SK-MEL-5 (cell line): ENCODE measurements around the gene KLHDC8A. TPM values are rescaled to one million over a fixed set of nuclear protein-coding genes. Genes with fewer than 3 reads are reported as not detected.
A peak's percentile ranks its signal among the peaks of the same experiment; 100 is the strongest.
"Not testable (repeated sequence)": the region's sequence is repeated elsewhere in the genome, so short reads cannot be mapped to it uniquely, and the experiment has no call there.

Experiments
- DNase-seq: peaks from one replicate; pipeline ENCODE4 v3.0.0-alpha.2; 2016; ENCODE audit warnings: low read depth, low spot score
- in situ Hi-C: cut with HindIII; loops from 2 replicates; pipeline ENCODE4 v1.10.0; 2016; ENCODE audit warnings: low sequenced_read_pairs, high pct_unique_total_duplicates, low pct_unique_long_range_greater_than_20kb
- total RNA-seq: library from RNA; depleted of rRNA; stranded (reverse); fragments of >200 nt; shearing (Covaris generic); gene quantifications from 2 replicates; pipeline ENCODE4 v1.2.3, GENCODE V29; 2014

The KLHDC8A gene
- total RNA-seq, 1 experiment from 2014 or later, result 0.85 TPM

DNA sequence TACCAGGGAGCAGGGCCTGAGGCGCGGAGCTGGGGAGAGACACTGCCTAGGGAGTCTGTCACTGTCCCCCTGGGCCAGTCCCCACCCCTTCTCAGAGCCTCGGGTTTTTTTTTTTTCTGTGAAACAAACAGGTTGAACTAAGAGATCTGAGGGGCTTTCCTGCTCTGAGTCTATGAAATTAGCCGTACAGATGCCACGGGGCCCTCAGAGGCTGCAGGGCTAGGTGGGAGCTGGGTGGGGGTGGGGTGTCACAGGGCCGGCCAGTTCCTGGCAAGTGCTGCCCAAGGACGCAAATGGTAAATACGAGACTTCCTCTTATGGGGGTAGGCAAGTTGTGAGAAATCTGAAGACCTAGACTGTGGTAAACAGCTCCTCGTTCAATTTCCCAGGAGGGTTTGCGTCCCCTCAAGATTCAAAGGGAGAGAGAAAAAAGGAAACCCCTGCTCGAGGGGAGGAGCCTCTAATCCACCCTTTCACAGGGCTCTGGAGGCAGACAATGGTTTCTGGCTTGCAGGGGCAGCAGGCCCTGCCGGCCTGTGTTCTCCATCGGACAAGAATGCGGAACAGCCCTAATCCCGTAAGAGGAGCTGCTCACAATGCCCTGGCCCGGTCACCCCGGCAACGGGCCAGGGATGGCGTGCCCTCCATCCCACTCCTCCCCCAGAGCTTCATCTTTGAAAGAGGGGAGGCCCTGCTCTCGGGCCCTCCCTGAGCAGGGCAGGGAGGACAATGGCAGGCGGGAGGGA is 43.0 kb downstream of the KLHDC8A start:
- DNase-seq, result no peak
- in situ Hi-C loops, result no loop called here

DNA sequence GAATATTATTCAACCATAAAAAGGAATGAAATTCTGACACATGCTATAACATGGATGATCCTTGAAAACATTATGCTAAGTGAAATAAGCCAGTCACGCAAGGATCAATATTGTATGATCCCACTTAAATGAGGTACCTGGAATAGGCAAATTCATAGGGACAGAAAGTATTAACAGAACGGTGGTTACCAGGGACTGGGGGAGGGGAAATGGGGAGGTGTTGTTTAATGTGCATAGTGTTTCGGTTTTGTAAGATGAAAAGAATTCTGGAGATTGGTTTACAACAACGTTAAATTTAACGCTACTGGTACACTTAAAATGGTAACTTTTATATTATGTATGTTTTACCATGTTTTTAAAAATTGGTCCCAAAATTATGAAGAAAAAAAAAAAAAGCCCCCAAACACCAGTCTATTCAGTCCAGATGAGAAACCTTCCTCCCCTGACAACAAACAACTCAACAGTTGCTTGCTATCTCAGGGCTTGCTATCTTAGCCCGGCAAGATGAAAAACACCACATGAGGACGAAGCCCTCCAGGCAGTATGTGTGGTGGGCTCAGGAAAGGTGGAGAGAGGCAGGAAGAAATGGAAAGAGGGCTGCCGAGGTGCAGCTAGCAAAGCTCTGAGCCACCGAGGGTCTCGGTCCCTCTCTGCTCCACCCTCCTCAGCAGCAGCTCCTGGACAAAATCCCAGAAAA is 43.7 kb downstream of the KLHDC8A start:
- no peak for DNase-seq
- in situ Hi-C loops, result no loop called here

DNA sequence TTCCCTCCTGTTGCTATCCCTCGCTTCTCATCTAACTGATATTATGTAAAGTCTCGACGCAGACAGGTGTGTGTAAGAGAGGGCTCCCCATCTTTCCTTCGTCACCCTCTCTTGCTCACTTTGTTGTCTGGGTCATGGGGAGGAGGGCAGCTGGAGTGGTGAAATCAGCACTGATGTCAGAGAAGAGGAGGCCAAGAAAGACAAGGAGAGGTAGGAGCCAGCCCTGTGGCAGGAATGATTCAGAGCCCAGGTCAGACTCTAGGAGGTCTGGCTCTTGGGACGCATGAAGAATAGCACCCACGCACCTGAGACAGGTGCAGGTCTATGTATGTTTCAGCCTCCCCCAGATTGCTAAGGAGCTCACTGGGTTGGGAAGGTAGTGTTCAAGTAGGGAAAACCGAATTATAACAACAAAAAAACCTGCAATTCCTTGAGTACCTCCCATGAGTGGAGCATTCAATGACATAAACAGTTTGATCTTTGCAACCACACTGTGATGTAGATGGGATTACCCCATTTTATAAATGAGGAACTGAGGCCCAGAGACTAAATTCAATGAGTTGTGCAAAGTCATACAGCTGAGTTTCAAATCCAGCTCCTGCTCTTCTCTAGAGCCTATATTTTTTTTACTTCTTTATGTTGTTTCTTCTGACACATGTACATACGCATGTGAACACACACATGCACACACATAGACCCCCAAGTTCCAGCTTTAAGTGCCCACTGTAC is 45.6 kb downstream of the KLHDC8A start:
- no peak for DNase-seq
- in situ Hi-C loops, result no loop called here

DNA sequence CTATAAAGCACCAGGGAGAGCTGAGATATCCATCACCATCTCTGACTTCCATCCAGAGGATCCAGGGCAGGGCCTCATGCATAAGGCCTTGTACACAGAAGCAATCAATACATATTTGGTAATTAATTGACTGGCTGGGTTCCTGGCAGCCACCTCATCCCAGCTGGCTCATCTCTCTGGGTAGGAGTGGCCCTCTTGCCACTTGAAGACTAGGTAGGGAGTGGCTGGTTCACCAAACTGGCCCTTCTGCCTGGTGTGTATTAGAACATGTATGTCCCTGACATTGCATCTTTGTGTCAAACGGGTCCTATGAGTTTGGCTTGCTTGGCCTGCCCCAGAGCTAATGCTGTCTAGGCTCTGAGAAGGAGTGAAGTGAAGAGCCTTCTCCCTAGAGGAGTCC is 47.0 kb downstream of the KLHDC8A start:
- in situ Hi-C loops, result no loop called here
- no peak for DNase-seq

DNA sequence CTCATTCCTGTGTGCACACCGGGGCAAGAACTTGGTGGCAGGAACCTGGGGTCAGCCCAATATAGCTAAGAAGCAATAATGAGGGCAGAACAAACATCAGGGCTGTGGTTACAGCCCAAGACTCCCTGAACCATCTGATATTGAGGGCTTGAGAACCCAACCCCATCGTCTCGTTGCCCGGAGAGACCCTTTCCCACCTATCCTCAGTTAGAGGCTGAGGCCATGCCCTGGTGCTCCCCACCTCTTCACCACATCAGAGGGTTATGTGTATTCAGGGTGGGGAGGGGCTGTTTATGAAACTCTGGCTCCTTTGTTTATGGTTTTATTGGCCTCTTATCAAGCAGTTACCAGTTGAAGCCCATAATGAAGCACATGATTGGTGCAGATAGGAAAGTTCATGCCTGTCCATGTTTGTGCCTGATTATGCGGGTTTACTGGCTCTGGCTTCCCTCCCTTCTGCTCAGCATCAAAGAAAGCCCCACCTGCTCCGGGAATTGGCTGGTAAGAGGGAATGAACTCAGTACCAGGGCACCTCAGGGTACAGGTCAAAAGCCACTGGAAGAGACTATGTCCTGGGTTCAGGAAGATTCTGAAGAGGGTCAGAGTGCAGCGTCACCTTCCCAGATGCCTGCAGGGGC is 49.7 kb downstream of the KLHDC8A start:
- no peak for DNase-seq
- in situ Hi-C loops, result no loop called here

DNA sequence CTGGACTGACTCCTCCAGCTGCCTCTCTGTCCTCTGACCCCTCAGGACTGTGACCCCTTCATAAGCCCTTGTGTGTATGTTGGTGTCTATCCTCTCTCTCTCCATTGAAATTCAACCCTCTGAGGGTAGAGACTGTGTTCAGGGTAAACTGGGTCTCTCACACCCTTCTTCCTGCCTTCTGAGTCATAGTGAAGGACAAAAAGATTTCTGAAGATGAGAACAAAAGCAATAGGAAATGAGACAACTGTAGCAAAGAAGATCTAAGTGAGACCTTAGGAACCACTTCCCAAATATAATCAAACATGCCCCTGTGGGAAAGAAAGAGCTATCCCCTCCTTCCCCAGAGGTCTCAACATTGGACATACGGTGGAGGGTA is 52.0 kb downstream of the KLHDC8A start:
- in situ Hi-C loops, result no loop called here

DNA sequence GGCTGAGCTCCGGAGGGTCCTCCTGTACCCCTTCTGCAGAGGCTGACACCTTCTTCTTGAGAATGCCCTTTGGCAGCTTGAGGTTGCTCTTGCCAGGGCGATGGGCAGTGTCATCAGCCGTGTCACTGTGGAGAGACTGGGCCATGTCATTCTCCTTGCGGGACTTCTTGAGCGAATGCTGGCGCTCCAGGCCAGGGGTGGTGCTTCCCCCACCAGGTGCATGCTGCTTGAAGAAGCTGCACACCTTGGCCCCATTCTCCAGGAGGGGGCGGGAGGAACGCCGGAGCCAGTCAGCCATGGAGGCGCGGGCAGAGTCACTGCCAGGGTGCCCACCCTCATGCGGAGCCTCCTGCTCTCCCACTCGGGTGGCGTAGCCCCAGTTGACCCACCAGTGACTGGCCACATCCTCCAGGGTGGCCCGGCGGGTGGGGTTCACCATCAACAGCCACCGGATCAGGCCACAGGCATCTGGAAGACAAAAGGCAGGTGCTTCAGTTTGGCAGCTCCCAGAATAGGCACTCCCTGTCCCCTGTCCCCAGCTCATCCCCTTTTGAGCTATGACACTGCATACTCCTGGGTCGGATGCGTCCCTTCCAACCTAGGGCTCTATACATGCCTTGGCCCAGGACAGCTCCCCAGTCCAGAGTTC is 52.6 kb downstream of the KLHDC8A start:
- in situ Hi-C loops, result no loop called here
- DNase-seq, result no peak

More for the DNA sequence above, 52.0 kb downstream of the KLHDC8A start:
- no peak for DNase-seq

DNA sequence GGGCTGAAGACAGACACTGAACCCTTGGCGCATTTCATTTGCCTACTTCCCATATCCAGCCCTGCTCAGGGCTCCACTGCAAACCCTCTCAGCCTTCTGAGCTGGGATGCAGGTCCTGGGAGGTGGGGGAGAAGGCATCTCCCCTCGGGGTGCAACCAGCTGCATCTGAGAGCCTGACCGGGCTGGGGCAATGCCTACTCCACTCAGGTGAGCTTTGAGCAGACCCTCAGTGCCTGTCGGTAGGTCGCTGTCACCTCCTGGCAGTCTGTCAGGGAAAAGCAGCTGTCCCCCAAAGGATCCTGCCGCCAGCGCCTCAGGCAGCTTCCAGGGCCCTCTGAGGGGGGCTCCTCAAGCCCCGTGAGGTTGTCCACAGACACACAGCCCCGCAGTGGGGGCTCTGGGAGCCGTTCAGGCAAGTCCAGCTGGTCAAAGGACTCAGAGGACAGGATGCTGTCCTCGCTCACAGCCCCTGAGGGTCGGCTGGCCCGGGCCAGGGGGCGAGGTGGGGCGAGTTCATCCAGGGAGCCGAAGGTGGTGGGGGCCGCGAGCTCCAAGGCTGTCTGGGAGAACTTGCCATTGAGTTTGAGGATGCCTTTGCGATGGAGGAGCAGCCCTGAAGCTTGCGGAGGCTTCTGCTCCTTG is 53.4 kb downstream of the KLHDC8A start:
- DNase-seq, result no peak
- in situ Hi-C loops, result no loop called here

DNA sequence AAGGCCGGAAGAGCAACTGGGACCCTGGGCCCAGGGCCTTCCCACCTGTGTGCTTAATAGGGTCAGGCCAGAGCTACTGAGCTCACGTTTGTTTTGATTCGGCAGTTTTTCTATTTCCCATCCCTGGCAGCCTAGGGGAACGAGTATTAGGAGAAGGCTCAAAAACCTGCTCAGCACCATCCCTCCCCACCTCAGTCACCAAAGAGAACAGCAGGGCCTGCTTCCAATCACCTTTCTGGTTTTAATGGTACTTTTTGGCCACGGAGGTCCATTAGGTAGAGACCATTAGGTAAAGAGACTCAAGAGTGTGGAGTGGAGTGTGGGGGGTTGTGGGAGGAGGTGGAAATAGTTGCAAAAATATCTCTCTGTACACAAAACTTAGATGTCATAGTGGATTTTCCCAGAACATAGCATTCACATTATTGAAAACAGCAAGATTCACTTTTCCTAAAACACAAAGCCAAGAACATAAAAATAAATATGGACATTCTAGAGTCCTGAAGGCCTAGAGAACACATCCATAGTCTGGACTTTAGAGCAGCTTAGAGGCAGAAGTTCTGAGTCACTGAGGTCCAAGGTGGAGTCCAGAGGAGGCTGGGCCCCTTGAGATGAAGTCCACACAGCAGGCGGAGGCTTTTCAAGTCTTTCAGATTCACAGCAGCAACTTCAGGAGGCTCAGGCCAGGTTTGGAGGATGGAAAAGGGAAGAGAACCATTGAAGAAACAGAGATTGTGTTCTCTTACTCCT is 54.7 kb downstream of the KLHDC8A start:
- no peak for DNase-seq
- in situ Hi-C loops, result no loop called here

DNA sequence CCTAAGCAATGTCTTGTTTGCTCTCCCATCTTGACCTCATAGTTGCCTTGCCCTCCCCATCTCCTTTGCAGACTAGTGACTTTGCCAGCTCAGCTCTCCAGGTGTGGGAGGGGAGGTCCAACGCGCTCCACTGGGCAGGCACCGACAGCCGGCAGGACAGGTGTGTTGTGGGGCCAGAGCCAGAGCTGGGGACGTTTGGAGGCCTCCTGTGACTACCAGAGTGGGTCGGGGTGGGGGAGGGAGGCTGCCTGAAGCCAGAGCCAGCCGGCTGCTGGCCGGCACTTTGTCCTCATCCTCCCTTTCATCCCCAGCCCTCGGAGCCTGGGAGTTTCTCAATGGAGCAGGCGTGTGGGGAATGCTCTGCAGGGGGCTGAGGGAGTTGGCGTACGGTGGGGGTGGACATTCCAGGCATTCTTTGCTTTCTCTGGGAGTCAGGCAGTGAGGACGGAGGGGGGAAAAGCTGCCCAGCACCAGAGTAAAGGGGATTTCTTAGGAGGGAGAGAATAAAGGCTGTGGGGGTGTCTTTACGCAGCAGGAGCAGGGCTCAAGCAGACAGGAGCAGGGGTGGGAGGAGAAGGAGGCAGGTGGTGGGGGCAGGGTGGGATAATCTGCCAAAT is 55.4 kb downstream of the KLHDC8A start:
- in situ Hi-C loops, result no loop called here
- no peak for DNase-seq

DNA sequence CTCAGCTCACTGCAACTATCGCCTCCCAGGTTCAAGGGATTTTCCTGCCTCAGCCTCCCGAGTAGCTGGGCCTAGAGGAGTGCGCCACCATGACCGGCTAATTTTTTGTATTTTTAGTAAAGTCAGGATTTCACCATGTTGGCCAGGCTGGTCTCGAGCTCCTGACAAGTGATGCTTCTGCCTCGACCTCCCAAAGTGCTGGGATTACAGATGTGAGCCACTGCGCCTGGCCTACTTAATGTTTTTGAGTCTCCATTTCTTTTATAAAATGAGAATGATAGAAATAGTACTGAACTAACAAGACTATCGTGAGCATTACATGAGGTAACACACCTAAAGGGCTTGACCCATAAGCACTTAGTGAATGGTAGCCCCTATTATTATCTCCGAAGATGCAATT is 56.6 kb downstream of the KLHDC8A start:
- DNase-seq, result no peak
- in situ Hi-C loops, result no loop called here

DNA sequence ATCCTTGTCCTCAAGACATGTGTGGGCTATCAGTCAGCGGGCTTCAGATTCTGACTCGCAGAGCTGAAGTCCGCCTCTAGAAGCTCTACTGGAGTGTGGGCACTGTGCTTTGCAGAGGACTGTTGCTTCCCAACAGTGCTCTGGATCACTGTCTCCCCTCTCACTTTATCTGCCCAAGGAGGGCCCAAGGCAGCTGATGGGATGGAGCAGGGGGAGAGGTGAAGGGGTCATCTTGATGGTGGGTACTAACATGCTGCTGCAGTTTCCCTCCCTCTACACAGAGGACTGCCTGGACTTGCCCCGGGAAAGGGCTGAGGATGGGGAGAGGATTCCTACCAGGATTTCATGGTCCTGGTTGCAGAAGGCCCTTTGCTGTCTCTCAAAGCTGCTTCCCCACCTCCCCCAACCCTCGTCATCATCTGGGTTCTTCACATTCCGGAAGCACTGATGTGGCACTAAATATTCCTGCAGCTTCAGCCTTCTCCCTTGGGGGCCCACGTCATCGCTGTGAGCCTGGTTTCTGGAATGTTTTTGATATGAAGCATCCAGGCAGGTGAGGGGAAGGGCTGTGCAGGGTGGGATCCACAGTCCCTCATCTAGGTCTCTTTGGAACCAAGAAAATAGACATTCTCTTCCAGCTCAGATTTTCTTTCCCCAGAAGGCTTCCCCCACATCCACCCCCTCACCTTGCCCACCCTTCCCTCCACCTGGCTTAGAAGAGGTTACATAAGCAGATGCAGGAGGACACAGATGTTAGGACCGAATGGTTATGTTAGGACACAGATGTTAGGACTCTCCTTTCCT is 58.3 kb downstream of the KLHDC8A start:
- in situ Hi-C loops, result no loop called here
- DNase-seq, result peak; percentile 32

DNA sequence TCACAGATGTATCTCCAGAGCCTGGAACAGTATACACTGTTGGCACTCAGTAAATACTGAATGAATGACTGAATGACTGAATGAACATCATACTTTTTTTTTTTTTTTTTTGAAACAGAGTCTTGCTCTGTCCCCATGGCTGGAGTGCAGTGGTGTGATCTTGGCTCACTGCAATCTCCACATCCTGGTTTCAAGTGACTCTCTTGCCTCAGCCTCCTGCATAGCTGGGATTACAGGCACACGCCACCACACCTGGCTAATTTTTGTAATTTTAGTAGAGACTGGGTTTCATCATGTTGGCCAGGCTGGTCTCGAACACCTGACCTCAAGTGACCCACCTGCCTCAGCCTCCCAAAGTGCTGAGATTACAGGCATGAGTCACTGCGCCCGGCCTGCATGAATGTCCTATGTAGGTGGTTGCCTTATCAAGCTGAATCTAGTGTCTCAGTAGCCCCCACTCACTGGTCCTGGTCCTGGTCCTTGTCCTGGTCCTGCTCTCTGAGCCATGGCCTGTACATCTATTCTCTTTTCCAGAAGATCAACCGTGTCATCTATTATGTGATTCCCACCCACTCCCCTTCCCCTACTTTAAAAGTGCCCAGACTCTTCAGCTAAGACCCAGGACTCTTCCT is 59.1 kb downstream of the KLHDC8A start:
- DNase-seq, in situ Hi-C loops: not testable (repeated sequence)

DNA sequence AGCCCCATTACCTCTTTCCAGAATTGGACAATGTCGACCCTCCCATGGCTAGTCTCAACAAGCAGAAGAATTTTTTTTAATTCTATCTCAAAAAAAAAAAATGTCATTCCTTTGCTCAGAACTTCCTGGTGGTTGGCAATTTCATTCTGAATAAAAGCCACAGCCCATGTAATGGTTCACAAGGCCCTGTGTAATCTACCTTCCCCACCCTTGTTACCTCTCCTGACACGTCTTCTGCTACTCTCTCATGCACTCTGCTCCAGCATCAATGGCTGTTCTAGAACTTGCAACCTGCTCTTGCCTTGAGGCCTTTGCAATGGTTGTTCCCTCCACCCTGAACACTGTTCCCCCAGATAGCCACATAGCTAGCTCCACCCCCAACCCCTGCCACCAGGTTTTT is 60.6 kb downstream of the KLHDC8A start:
- in situ Hi-C loops, result no loop called here

DNA sequence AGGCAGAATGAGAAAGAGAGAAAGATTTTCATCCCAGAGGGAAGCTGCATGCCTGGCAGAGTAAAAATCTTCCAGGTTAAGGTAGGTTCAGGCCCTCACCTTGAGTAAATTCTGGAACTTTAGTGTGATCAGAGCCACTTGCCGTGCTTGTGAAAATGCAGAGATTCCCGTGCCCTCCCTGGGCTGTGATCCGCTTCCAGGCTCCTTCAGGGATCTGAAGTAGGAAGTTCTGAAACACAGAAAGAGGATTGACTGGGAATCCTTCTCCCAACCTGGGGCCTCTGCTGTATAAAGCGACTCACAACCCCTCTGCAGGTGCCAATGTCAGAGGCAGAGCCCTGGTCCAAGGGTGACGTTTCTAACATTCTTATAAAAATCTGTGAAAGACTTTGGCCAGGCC is 61.8 kb downstream of the KLHDC8A start:
- no peak for DNase-seq
- in situ Hi-C loops, result no loop called here

More for the DNA sequence above, 60.6 kb downstream of the KLHDC8A start:
- no peak for DNase-seq
